Putamen (tissue), 1 donor: ENCODE data around the gene PGBD2.
"Not testable (repeated sequence)": the region's sequence is repeated elsewhere in the genome, so short reads cannot be mapped to it uniquely, and the experiment has no call there.

Experiments
- DNase-seq: peaks from one replicate; pipeline ENCODE4 v3.0.0-alpha.2; 2016; ENCODE audit warnings: low spot score

Gene PGBD2

DNA sequence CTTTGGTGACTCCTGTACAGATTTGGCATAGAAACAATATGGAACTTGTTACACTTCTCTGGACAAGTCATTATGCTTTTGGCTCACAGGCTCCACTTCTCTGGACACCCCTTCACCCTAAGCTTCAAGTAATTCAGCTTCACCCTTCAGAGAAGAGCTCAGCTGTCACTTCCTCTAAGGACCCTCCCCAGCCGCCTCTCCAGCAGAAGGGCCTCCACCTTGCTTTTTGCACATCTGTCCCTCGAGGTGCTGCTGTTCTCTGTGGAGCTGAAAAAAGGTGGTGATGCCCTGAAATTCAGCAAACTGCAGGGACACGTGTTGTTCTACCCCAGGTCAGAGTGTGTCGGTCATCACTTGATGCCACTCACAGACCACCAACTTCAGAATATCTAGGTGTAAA lies 19.8 kb downstream of the PGBD2 start:
- DNase-seq: not testable (repeated sequence)

DNA sequence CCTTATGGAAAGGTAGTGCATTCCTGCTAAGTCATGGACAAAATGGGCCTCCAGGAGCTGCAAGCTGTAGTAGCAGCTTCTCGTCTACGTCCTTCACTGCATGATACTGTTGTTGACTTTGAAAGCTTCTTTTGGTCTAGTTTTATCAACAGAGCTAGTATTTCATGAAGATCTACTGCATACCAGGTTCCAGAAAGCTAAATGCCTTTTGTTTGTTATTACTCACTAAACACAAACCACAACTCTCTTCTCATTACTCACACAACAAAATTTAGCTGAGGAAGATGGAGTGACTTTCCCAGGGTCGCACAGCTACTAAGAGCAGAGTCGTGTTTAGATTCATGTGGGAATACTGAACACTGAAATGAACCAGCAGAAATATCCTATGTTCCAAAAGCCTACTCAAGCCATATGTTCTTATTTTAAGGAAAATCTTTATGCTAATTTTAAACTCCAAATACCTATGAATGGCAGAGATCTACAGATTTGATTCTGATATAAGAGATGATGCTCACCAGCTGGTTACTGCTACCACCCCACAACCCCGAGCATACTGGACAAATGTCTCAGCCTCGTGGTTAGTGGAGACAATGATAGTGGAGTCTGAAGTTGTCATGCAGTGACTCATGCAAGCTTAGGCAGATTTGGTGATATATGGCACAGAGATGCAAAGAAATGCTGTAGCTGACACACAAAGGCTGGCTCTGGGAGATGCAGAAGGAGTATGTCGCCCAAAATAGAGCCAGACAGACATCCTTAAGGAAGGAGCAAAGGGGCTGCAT lies 20.6 kb downstream of the PGBD2 start:
- no peak for DNase-seq

DNA sequence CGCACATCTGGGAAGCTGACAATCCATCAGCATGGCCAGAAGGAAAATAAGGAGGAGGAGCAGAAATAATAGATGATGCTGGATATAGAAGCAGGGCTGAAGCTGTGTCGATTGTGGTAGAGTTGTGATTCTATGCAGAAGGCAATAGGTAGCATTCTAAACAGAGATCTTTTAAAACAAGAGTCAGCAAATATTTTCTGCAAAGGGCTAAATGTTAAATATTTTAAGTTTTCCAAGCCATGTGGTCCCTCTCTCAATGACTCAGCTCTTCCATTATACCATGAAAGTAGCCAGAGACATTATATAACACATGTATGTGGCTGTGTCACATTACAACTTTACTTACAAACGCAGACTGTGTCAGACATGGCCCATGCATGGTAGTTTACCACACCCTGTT lies 21.2 kb downstream of the PGBD2 start:
- DNase-seq: not testable (repeated sequence)

DNA sequence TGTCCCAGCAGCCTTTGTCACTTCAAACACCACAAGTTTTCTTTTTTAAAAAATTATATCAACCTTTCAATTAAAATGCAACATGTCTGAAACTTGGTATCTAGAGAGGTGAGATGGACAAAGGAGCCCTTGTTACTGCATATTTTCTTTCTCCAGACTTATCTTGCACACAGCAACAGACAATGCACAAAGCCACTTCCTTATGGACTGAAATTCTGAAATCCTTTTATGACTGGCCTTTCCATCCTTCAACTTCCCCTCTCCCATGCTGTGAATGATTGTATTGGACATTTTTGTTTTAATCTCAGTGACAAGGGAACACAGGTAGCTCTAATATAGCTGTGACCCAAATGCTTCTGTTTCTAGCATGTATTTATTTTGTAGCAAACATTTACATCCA lies 22.1 kb downstream of the PGBD2 start:
- DNase-seq: not testable (repeated sequence)

DNA sequence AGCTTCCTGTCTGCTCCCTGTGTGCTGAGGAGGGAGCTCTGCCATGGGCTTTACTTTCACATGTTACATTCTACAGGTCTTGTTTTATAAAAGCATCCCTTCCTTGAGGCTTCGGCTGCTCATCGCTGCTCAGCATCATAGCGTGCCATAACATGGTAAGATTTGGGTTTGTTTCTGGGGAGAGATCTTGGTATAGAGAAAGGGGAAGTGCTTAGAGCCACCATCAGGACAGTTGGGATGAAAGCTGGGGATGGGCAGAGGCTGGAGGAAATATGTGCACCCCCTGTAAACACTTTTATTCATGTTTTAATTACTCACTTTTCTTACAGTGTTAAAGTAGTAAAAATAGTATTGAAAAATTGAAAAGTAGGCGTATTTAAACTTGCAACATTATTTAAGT lies 24.0 kb downstream of the PGBD2 start:
- not testable (repeated sequence) for DNase-seq

DNA sequence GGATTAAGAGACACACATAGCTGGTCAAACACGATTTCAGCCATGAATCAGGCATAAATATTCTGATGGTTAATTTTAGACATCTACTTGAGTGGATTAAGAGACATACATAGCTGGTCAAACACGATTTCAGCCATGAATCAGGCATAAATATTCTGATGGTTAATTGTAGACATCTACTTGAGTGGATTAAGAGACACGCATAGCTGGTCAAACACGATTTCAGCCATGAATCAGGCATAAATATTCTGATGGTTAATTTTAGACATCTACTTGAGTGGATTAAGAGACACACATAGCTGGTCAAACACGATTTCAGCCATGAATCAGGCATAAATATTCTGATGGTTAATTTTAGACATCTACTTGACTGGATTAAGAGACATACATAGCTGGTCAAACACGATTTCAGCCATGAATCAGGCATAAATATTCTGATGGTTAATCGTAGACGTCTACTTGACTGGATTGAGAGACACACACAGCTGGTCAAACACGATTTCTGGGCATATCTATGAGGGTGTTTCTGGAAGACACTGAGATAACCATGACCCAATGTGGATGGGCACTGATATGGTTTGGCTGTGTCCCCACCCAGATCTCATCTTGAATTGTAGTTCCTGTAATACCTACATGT lies 32.3 kb downstream of the PGBD2 start:
- not testable (repeated sequence) for DNase-seq

DNA sequence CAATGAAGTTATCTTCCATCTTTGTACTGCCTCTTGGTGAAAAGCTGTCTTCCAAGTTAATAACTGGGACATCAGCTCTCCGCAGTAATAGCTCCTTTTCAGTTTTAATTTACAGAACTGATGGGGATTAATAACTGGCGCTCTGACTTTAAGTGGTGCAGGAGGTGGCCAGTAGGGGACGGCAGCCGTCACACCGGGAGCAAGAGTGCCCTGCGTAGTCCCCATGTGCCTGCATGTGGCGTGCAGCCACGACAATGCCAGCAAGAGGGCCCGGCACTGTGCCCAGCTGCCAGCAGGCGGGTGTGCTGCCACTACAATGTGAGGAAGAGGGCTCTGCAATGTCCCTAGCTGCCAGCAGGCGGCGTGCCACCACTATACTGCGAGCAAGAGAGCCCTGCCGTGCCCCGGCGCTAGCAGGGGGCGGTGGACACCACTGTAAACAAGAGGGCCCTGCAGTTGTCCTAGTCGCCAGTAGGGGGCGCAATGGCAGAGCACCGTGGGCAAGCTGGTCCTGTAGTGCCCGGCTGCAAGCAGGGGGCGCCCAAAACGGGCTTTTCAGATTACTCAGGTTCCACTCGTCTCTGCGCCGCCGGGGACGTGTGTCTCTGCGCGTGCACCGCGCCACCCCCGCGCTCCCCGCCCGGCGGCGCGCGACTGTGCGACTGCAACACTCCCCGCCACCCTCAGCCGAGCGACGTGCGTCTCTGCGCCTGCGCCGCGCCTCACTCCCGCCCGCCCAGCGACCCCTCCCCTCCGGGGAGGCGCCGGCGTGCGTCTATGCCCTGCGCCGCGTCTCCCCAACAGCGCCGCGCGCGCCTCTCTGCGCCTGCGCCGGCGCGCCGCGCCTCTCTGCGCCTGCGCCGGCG lies 38.3 kb downstream of the PGBD2 start:
- DNase-seq: not testable (repeated sequence)

DNA sequence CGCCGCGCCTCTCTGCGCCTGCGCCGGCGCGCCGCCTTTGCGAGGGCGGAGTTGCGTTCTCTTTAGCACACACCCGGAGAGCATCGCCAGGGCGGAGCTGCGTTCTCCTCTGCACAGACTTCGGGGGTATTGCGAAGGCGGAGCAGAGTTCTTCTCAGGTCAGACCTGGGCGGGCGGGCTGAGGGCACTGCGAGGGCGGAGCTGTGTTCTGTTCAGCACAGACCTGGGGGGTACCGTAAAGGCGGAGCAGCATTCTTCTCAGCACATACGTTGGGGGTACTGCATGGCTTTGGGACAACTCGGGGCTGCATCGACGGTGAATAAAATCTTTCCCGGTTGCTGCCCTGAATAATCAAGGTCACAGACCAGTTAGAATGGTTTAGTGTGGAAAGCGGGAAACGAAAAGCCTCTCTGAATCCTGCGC lies 39.0 kb downstream of the PGBD2 start:
- DNase-seq: not testable (repeated sequence)

DNA sequence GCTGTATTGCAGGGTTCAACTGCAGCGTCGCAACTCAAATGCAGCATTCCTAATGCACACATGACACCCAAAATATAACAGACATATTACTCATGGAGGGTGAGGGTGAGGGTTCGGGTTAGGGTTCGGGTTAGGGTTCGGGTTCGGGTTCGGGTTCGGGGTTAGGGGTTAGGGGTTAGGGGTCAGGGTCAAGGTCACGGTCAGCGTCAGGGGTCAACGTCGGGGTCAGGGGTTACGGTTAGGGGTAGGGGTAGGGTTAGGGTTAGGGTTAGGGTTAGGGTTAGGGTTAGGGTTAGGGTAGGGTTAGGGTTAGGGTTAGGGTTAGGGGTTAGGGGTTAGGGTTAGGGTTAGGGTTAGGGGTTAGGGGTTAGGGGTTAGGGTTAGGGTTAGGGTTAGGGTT lies 39.4 kb downstream of the PGBD2 start:
- DNase-seq: not testable (repeated sequence)

DNA sequence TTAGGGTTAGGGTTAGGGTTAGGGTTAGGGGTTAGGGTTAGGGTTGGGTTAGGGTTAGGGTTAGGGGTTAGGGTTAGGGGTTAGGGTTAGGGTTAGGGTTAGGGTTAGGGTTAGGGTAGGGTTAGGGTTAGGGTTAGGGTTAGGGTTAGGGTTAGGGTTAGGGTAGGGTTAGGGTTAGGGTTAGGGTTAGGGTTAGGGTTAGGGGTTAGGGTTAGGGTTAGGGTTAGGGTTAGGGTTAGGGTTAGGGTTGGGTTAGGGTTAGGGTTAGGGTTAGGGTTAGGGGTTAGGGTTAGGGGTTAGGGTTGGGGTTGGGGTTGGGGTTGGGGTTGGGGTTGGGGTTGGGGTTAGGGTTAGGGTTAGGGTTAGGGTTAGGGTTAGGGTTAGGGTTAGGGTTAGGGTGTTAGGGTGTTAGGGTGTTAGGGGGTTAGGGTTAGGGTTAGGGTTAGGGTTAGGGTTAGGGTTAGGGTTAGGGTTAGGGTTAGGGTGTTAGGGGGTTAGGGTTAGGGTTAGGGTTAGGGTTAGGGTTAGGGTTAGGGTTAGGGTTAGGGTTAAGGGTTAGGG lies 39.9 kb downstream of the PGBD2 start:
- DNase-seq: not testable (repeated sequence)
